K562 (cell line): ENCODE measurements around the gene NRSN2. TPM values are rescaled to one million over a fixed set of nuclear protein-coding genes. Genes with fewer than 3 reads are reported as not detected.
A peak's percentile ranks its signal among the peaks of the same experiment; 100 is the strongest.

Source experiments
- BRF1 ChIP-seq: IDR thresholded peaks from 3 replicates; pipeline ENCODE4 v1.6.1; 2011; ENCODE audit warnings: borderline replicate concordance, mild to moderate bottlenecking; ENCODE audit not compliant: insufficient read length; ENCODE audit errors: extremely low read depth
- CBX2 ChIP-seq: fragments of 200-600 bp; sonication (generic); IDR thresholded peaks from one replicate; pipeline ENCODE4 v1.6.1; 2012; ENCODE audit warnings: mild to moderate bottlenecking, low read length, inconsistent platforms; ENCODE audit not compliant: insufficient read depth, poor library complexity, severe bottlenecking
- CHD2 ChIP-seq: IDR thresholded peaks from 2 replicates; pipeline ENCODE4 v1.6.1; 2011; ENCODE audit warnings: low read depth, low read length
- HMG20A ChIP-seq: fragments of 450-650 bp; formaldehyde crosslinking; conservative IDR thresholded peaks from 2 replicates; pipeline ENCODE4 v1.4.0; 2020; ENCODE audit warnings: mild to moderate bottlenecking, mixed read lengths
- HMGXB4 ChIP-seq: sonication (generic); formaldehyde crosslinking; IDR thresholded peaks from 2 replicates; pipeline ENCODE4 v1.8.1; 2023; ENCODE audit warnings: mild to moderate bottlenecking, missing genetic modification reagents
- HNRNPK ChIP-seq: fragments of 200-400 bp; formaldehyde crosslinking; IDR thresholded peaks from one replicate; pipeline ENCODE4 v1.6.1; 2018; ENCODE audit warnings: mild to moderate bottlenecking, low read depth, low read length; ENCODE audit not compliant: poor library complexity, severe bottlenecking
- HOXB6 ChIP-seq: fragments of 250-450 bp; sonication (Bioruptor Pico); IDR thresholded peaks from 2 replicates; pipeline ENCODE4 v1.5.1; 2022; ENCODE audit warnings: mild to moderate bottlenecking, borderline replicate concordance
- HSF4 ChIP-seq: fragments of 250-450 bp; sonication (Bioruptor Pico); IDR thresholded peaks from 2 replicates; pipeline ENCODE4 v2.1.2; 2022; ENCODE audit warnings: mild to moderate bottlenecking, moderate library complexity, borderline replicate concordance
- KLF10 ChIP-seq: fragments of 250-450 bp; sonication (Bioruptor Pico); IDR thresholded peaks from 2 replicates; pipeline ENCODE4 v1.6.1; 2021; ENCODE audit warnings: matching md5 sums
- MECOM ChIP-seq: fragments of 250-450 bp; sonication (Bioruptor Pico); IDR thresholded peaks from 2 replicates; pipeline ENCODE4 v1.8.0; 2022; ENCODE audit warnings: inconsistent platforms
- NCOA6 ChIP-seq: fragments of 450-650 bp; IDR thresholded peaks from 2 replicates; pipeline ENCODE4 v1.6.1; 2017; ENCODE audit warnings: mild to moderate bottlenecking
- NFRKB ChIP-seq: fragments of 450-650 bp; IDR thresholded peaks from 2 replicates; pipeline ENCODE4 v1.6.1; 2016; ENCODE audit warnings: low read depth
- NUFIP1 ChIP-seq: fragments of 450-650 bp; IDR thresholded peaks from 2 replicates; pipeline ENCODE4 v1.6.1; 2018; ENCODE audit not compliant: partially characterized antibody
- PHF20 ChIP-seq: fragments of 450-650 bp; IDR thresholded peaks from 2 replicates; pipeline ENCODE4 v1.6.1; 2018; ENCODE audit not compliant: partially characterized antibody
- PRPF4 ChIP-seq: fragments of 200-400 bp; formaldehyde crosslinking; IDR thresholded peaks from one replicate; pipeline ENCODE4 v1.6.1; 2017; ENCODE audit warnings: low read length, low read depth, mild to moderate bottlenecking; ENCODE audit not compliant: insufficient read depth, poor library complexity, severe bottlenecking
- RNF2 ChIP-seq: sonication (generic); IDR thresholded peaks from 2 replicates; pipeline ENCODE4 v1.6.1; 2016
- SFPQ ChIP-seq: fragments of 200-400 bp; formaldehyde crosslinking; IDR thresholded peaks from 2 replicates; pipeline ENCODE4 v1.6.1; 2017; ENCODE audit warnings: mild to moderate bottlenecking, low read depth, low read length, moderate library complexity
- TAL1 ChIP-seq: fragments of 450-650 bp; IDR thresholded peaks from 2 replicates; pipeline ENCODE4 v1.6.1; 2016; ENCODE audit warnings: mild to moderate bottlenecking
- WHSC1 ChIP-seq: IDR thresholded peaks from one replicate; pipeline ENCODE4 v1.6.1; 2012; ENCODE audit warnings: low read length, control low read depth, inconsistent platforms
- ZNF12 ChIP-seq: sonication (generic); formaldehyde crosslinking; IDR thresholded peaks from 2 replicates; pipeline ENCODE4 v1.4.0; 2020; ENCODE audit warnings: mild to moderate bottlenecking, missing genetic modification reagents
- ZNF124 ChIP-seq: sonication (generic); formaldehyde crosslinking; IDR thresholded peaks from 2 replicates; pipeline ENCODE4 v1.8.1; 2022; ENCODE audit warnings: missing genetic modification reagents
- ZNF280A ChIP-seq: fragments of 450-650 bp; IDR thresholded peaks from 2 replicates; pipeline ENCODE4 v1.6.1; 2018; ENCODE audit warnings: mild to moderate bottlenecking, low read depth; ENCODE audit not compliant: partially characterized antibody
- ZNF695 ChIP-seq: fragments of 450-650 bp; formaldehyde crosslinking; IDR thresholded peaks from 2 replicates; pipeline ENCODE4 v1.4.0; 2020; ENCODE audit warnings: mild to moderate bottlenecking, moderate library complexity
- polyA plus RNA-seq, 8 experiments: library from polyadenylated mRNA; depleted of rRNA in 4 of 8; stranded (reverse) in 5 of 8; unstranded in 3 of 8; fragments of >200 nt; fragmentation: Nextera tagmentation in 2 of 8; fragmentation: Illumina TruSeq in 1 of 8; extraction: Ambion mirVana in 2 of 8; extraction: Trizol in 1 of 8; gene quantifications; 2 replicates each; pipeline versions ENCODE4 v1.2.1 to v1.2.3, GENCODE V29; 2011 to 2014; ENCODE audit warnings: inconsistent platforms in 1 of 8, missing spikeins in 1 of 8
- total RNA-seq, 7 experiments: library from RNA; depleted of rRNA in 6 of 7; stranded (reverse); fragments of >200 nt in 6 of 7; fragmentation: Illumina TruSeq in 2 of 7; extraction: Trizol in 2 of 7; gene quantifications; 2 replicates each; pipeline versions ENCODE4 v1.2.1 to v1.2.3, GENCODE V29; 2011 to 2021; ENCODE audit warnings: low replicate concordance in 1 of 7
- TF ChIP-seq, protein P1 (sequence below): sonication (generic); formaldehyde crosslinking; IDR thresholded peaks from 2 replicates; pipeline ENCODE4 v1.8.0; 2022; ENCODE audit warnings: mild to moderate bottlenecking, missing genetic modification reagents
- TF ChIP-seq, protein P2 (sequence below): IDR thresholded peaks from 2 replicates; pipeline ENCODE4 v1.6.1; 2011; ENCODE audit not compliant: insufficient read length; ENCODE audit errors: extremely low read depth

NRSN2 gene
- total and polyA plus RNA-seq, 9 of the 15 experiments (the other 6 are each of a cell fraction or from before 2014, with no cell fraction given): 7.5 to 29.7 (median 11.1) TPM

DNA sequence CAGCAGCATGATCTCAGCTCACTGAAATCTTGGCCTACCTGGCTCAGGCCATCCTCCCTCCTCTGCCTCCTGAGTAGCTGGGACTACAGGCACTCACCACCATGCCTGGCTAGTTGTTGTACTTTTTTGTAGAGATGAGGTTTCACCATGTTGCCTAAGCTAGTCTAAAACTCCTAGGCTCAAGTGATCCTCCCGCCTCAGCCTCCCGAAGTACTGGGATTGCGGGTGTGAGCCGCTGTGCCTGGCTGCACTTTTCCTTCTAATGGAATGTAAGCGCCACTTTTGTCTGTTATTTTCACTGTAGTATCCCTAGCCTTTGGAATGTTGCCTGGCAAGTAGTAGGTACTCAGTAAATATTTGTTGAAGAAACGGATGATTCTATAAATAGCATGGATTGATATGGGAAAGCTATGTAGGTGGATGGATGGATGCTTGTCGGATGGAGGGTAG, 23.3 kb downstream of the NRSN2 start (continued):
- no peak for TF ChIP-seq ZNF280A
- TF ChIP-seq KLF10 (CRISPR knock-in tag): no peak
- no peak for TF ChIP-seq PRPF4
- TF ChIP-seq, protein P1, sequence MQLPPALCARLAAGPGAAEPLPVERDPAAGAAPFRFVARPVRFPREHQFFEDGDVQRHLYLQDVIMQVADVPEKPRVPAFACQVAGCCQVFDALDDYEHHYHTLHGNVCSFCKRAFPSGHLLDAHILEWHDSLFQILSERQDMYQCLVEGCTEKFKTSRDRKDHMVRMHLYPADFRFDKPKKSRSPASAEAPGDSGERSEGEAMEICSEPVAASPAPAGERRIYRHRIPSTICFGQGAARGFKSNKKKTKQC (CRISPR knock-in tag): 0 out of 2 replicates have a peak, but pooled peaks have one; percentile 38
- no peak for TF ChIP-seq HNRNPK
- no peak for TF ChIP-seq ZNF124 (CRISPR knock-in tag)
- TF ChIP-seq MECOM (CRISPR knock-in tag): no peak
- TF ChIP-seq HMG20A (CRISPR knock-in tag): no peak
- no peak for TF ChIP-seq CBX2
- no peak for TF ChIP-seq PHF20
- TF ChIP-seq HOXB6 (CRISPR knock-in tag): no peak
- no peak for TF ChIP-seq NCOA6
- no peak for TF ChIP-seq WHSC1
- TF ChIP-seq BRF1: no peak
- no peak for TF ChIP-seq ZNF695 (CRISPR knock-in tag)
- TF ChIP-seq SFPQ: no peak
- TF ChIP-seq CHD2: no peak
- TF ChIP-seq TAL1: no peak
- TF ChIP-seq, protein P2, sequence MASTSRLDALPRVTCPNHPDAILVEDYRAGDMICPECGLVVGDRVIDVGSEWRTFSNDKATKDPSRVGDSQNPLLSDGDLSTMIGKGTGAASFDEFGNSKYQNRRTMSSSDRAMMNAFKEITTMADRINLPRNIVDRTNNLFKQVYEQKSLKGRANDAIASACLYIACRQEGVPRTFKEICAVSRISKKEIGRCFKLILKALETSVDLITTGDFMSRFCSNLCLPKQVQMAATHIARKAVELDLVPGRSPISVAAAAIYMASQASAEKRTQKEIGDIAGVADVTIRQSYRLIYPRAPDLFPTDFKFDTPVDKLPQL: no peak
- TF ChIP-seq HMGXB4 (CRISPR knock-in tag): no peak
- TF ChIP-seq NFRKB: 0 out of 2 replicates have a peak, but pooled peaks have one; percentile 36
- TF ChIP-seq ZNF12 (CRISPR knock-in tag): no peak
- TF ChIP-seq RNF2: no peak
- no peak for TF ChIP-seq NUFIP1
- no peak for TF ChIP-seq HSF4
